ENCODE results near the gene ERICH2.

GRCh38 chr2:170829036-170829435 is 58.9 kb downstream of the ERICH2 start:
- TF ChIP-seq POLR2AphosphoS5 (IDR thresholded peaks at IDR 0.05) (no peak), CTCF (IDR thresholded peaks at IDR 0.05) (no peak), EP300 (IDR thresholded peaks at IDR 0.05) (no peak)

All from sigmoid colon (tissue), 4 donors.